Neural progenitor cell (in vitro differentiated cells): ENCODE measurements around the gene MARK4.

Experiments used
- EZH2 ChIP-seq: fragments of 200-600 bp; sonication (generic); IDR thresholded peaks from 2 replicates; pipeline ENCODE4 v1.6.1; 2017; ENCODE audit warnings: antibody characterized with exemption, mild to moderate bottlenecking, moderate library complexity
- TF ChIP-seq, protein P1 (sequence below): fragments of 200-600 bp; sonication (generic); IDR thresholded peaks from 2 replicates; pipeline ENCODE4 v1.5.1; 2017; ENCODE audit warnings: antibody characterized with exemption, mild to moderate bottlenecking

GRCh38 chr19:45311621-45312020 lies 60.5 kb downstream of the MARK4 start:
- TF ChIP-seq, protein P1, sequence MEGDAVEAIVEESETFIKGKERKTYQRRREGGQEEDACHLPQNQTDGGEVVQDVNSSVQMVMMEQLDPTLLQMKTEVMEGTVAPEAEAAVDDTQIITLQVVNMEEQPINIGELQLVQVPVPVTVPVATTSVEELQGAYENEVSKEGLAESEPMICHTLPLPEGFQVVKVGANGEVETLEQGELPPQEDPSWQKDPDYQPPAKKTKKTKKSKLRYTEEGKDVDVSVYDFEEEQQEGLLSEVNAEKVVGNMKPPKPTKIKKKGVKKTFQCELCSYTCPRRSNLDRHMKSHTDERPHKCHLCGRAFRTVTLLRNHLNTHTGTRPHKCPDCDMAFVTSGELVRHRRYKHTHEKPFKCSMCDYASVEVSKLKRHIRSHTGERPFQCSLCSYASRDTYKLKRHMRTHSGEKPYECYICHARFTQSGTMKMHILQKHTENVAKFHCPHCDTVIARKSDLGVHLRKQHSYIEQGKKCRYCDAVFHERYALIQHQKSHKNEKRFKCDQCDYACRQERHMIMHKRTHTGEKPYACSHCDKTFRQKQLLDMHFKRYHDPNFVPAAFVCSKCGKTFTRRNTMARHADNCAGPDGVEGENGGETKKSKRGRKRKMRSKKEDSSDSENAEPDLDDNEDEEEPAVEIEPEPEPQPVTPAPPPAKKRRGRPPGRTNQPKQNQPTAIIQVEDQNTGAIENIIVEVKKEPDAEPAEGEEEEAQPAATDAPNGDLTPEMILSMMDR: no peak
- TF ChIP-seq EZH2: no peak
